MG63 (cell line): ENCODE measurements around the gene DYNLT1. TPM values are rescaled to one million over a fixed set of nuclear protein-coding genes. Genes with fewer than 3 reads are reported as not detected.
A peak's percentile ranks its signal among the peaks of the same experiment; 100 is the strongest.
"Not testable (repeated sequence)": the region's sequence is repeated elsewhere in the genome, so short reads cannot be mapped to it uniquely, and the experiment has no call there.

Source experiments
- DNase-seq: peaks from one replicate; pipeline ENCODE4 v3.0.0-alpha.2; 2020
- H3K27me3 ChIP-seq: fragments of 250-450 bp; sonication (Bioruptor Pico); 2 replicates; pipeline ENCODE4 v1.5.1; 2020; ENCODE audit warnings: mild to moderate bottlenecking, moderate library complexity
- H3K36me3 ChIP-seq: fragments of 250-450 bp; sonication (Bioruptor Pico); 2 replicates; pipeline ENCODE4 v1.5.1; 2020; ENCODE audit warnings: mild to moderate bottlenecking, moderate library complexity
- H3K4me3 ChIP-seq: fragments of 250-450 bp; sonication (Bioruptor Pico); 2 replicates; pipeline ENCODE4 v1.5.1; 2020; ENCODE audit warnings: mild to moderate bottlenecking, moderate library complexity
- H3K9me3 ChIP-seq: fragments of 250-450 bp; sonication (Bioruptor Pico); 2 replicates; pipeline ENCODE4 v1.5.1; 2020; ENCODE audit warnings: mild to moderate bottlenecking, moderate library complexity
- total RNA-seq: library from RNA; depleted of rRNA; stranded (reverse); fragments of >200 nt; shearing (Covaris generic); gene quantifications from 2 replicates; pipeline ENCODE4 v1.2.3, GENCODE V29; 2014; ENCODE audit warnings: low replicate concordance

The DYNLT1 gene
- total RNA-seq, 1 experiment from 2014 or later, result 133 TPM

DNA sequence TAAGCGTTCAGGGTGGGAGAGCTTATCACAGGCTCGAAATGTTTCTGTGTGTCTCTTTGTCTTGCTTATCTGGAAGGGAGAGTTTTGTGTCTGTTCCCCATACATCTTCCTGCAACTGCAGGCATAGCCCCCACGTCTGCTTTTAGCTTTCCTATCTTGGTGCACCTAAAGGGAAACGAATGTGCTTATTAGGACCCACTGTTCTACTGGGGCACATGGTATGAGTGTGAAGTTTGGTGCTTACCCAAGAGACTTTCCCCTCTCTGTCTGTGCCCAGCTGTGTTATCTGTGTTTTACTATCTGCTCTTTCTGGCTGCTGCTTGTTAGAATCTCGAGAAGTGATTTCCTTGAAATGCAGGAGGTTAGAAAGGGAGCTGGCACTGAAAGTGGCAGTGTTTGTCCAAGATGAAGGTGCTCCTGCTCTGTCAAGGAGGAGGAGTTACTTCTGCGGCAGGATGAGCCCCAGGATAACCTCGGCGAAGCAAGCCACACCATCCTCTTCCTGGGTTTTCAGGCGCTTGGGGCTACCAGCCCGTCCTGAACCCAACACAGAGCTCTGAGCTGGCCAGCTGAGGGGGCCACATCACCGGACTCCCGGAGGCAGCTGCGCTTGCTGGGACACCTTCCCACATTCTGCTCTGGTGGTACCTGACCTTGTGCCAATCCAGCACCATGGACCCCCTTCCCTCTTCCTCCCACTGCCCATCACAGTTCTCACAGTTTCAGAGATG is 23.4 kb downstream of the DYNLT1 start:
- H3K9me3 ChIP-seq, result no peaks in the 10 kb centered on the region

DNA sequence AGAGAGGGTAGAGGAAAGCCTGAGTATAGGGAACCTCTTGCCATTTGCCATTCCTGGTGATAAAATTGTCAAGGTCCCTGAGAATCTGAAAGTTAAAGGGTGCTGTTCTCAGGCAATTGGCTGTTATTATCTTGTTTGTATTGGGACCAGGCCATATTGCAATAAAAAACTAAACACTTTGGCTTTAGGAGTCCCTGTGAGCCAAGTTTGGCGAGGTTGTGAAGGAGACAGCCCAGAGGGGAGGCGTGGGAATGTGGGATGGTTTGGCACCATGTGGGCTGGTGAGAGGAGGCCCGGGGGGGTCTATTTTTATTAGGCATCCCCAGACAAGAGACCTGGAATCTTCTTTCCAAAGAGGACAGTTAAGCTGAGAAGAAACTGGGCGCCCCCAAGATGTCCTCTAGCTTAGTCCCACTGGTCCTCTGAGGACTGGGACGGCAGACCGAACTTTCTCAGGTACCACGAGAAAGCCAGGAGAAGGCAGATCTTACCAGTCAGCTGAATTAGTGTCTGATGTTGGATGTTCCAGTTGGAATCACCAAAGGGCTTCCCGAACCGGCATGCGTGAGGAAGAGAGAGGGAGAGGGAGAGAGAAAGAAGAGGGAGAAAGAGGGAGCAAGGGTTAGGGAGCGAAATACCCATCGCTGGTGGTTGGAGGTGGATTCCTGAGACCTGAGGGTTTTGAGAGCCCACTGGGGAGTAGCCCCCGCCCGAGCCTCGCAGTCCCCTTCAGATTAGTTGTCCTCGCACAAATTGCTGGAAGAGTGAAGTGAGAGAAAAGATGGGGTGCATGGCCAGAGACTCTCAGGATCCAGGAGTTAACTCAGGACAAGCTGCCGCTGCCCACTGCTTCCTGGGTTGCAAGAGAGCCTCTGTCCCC is 24.4 kb downstream of the DYNLT1 start:
- H3K4me3 ChIP-seq, result no peak overlapping the region
- no peak for DNase-seq
- H3K9me3 ChIP-seq, result no peaks in the 10 kb centered on the region
- H3K27me3 ChIP-seq, result no peaks in the 10 kb centered on the region
- H3K36me3 ChIP-seq, result peaks cover 69% of the 10 kb centered on the region

More for the DNA sequence above, 23.4 kb downstream of the DYNLT1 start:
- no peaks in the 10 kb centered on the region for H3K27me3 ChIP-seq
- no peak for DNase-seq
- no peak overlapping the region for H3K4me3 ChIP-seq
- peaks cover 61% of the 10 kb centered on the region for H3K36me3 ChIP-seq

GRCh38 chr6:158618289-158618688 is 26.3 kb downstream of the DYNLT1 start:
- not testable (repeated sequence) for H3K9me3 ChIP-seq, H3K4me3 ChIP-seq, H3K27me3 ChIP-seq, DNase-seq
- peaks cover 74% of the 10 kb centered on the region for H3K36me3 ChIP-seq

DNA sequence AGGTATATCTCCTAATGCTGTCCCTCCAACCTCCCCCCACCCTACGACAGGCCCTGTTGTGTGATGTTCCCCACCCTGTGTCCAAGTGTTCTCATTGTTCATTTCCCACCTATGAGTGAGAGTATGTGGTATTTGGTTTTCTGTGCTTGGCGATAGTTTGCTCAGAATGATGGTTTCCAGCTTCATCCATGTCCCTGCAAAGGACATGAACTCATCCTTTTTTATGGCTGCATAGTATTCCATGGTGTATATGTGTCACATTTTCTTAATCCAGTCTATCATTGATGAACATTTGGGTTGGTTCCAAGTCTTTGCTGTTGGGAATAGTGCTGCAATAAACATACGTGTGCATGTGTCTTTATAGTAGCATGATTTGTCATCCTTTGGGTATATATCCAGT is 29.9 kb downstream of the DYNLT1 start:
- peaks cover 75% of the 10 kb centered on the region for H3K36me3 ChIP-seq
- not testable (repeated sequence) for H3K9me3 ChIP-seq, H3K27me3 ChIP-seq, DNase-seq, H3K4me3 ChIP-seq

GRCh38 chr6:158611541-158612370 is 32.8 kb downstream of the DYNLT1 start:
- Histone ChIP-seq H3K9me3 (no peaks in the 10 kb centered on the region), H3K36me3 (peaks cover 81% of the 10 kb centered on the region), H3K4me3 (no peak overlapping the region), H3K27me3 (no peaks in the 10 kb centered on the region)
- DNase-seq, result no peak

DNA sequence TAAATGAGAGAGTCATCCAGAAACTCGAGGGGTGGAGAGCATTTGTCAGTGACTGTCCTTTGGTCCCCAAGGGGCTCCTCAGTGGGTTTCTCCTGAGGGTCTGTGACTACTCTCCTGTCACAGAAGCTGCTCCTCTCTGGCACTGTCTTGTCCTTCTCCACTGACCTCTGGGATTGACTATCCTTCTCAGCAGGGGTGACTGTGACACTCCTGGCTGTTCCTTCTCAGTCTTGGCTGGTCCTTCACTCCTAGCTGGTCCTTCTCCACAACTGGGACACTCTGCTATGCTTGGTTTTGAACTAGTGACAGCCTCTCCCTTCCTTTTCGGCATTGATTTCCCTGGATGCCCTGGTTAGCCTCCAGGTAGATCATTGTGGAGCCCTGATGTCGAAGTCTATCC is 33.5 kb downstream of the DYNLT1 start:
- no peaks in the 10 kb centered on the region for H3K9me3 ChIP-seq
- H3K36me3 ChIP-seq, result peaks cover 83% of the 10 kb centered on the region
- no peaks in the 10 kb centered on the region for H3K27me3 ChIP-seq
- DNase-seq, result no peak
- no peak overlapping the region for H3K4me3 ChIP-seq

- Histone ChIP-seq H3K4me3 (no peak overlapping the region), H3K9me3 (no peaks in the 10 kb centered on the region), H3K36me3 (peaks cover 81% of the 10 kb centered on the region), H3K27me3 (no peaks in the 10 kb centered on the region)
- DNase-seq, result no peak
These were observed 34.1 kb downstream of the DYNLT1 start for GRCh38 chr6:158610319-158610968.

DNA sequence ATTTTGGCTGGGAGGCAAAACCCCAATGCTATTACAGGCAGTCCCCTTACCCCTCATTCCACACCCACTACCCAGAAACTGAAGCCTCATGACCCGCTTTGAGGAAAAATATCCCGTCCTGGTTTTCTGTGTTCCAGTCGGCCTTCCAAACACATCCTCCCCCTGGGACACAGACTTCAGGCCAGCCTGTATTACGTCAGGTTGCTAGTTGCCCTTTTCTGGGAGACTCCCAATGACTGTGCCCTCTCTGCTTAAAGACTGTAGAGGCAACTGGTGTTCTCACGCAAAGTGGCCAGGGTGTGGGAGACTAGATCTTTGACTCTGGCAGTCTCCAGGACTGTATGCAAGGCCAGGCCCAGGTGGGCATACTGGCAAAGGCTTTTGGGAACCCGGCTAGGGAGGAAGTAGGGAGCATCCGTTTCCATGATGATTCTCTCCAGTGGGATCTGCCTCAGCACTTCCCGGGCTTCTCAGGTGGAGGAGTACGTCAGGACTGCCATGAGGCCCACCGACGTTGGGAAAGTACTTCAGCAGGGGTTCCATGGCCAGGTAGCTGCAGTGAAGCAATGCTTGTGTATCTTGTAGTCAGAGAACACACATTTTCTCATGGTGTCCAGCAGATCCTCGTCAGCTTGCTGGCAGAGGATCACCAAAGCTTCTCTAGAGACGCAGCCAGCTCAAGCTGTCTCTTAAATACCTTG is 34.9 kb downstream of the DYNLT1 start:
- H3K4me3 ChIP-seq, result no peak overlapping the region
- H3K9me3 ChIP-seq, result no peaks in the 10 kb centered on the region
- no peak for DNase-seq
- H3K36me3 ChIP-seq, result peaks cover 73% of the 10 kb centered on the region
- no peaks in the 10 kb centered on the region for H3K27me3 ChIP-seq

DNA sequence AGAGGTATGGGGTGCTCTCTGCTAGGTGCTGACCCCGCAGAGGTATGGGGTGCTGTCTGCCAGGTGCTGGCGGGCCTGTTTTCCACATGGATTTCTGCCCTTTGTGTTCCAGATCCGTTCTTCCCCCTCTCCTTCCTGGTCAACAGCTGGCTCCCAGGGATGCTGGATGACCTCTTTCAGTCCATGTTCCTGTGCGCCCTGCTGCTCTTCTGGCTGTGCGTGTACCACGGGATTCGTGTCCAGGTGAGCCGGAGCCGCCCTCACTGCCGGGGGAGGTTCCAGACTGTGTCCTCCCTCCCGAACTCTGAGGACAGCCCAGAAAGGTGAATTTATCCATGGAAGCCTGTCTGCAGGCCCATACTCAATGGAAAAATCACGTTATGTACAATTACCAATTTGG is 36.3 kb downstream of the DYNLT1 start:
- DNase-seq, result no peak
- Histone ChIP-seq H3K9me3 (no peaks in the 10 kb centered on the region), H3K36me3 (peaks cover 66% of the 10 kb centered on the region), H3K4me3 (no peak overlapping the region), H3K27me3 (no peaks in the 10 kb centered on the region)

- H3K36me3 ChIP-seq, result peaks cover 66% of the 10 kb centered on the region
- H3K27me3 ChIP-seq, result no peaks in the 10 kb centered on the region
- DNase-seq, result no peak
- no peak overlapping the region for H3K4me3 ChIP-seq
- H3K9me3 ChIP-seq, result no peaks in the 10 kb centered on the region
These were observed 37.0 kb downstream of the DYNLT1 start for GRCh38 chr6:158607411-158608170.

DNA sequence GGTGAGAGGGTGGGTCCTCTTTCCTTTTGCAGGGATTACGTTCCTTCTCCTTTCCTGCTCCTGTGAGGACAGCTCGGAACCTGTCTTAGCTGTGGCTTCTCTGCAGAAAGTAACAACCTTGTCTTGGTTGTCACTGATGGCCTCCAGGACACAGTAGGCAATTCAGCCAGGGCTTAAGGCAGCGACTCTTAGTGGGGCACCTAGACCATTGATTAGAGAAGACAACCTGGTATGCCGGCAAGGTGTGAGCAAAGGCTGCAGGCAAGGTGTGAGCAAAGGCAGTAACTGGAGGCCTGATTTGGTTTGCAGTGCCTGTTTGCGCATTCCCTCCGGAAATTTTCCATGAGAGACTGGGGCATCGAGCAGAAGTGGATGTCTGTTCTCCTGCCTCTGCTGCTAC is 37.6 kb downstream of the DYNLT1 start:
- no peak for DNase-seq
- Histone ChIP-seq H3K9me3 (no peaks in the 10 kb centered on the region), H3K36me3 (peaks cover 67% of the 10 kb centered on the region), H3K27me3 (no peaks in the 10 kb centered on the region), H3K4me3 (no peak overlapping the region)

DNA sequence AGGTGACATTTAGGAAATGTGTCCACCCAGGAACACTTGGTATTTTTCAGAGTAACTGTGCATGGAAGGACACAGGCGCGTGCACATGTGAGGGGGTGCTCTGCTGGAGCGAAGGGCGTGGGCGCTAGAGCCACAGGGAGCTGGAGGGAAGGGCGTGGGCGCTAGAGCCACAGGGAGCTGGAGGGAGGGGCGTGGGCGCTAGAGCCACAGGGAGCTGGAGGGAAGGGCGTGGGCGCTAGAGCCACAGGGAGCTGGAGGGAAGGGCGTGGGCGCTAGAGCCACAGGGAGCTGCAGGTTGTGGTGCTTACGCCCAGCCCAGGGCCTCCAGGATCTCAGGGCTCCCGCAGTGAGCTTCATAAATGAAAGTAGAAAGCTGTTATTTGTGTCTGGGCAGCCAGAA is 38.5 kb downstream of the DYNLT1 start:
- peaks cover 57% of the 10 kb centered on the region for H3K36me3 ChIP-seq
- H3K4me3 ChIP-seq, H3K9me3 ChIP-seq, DNase-seq, H3K27me3 ChIP-seq: not testable (repeated sequence)

- Histone ChIP-seq H3K27me3 (no peaks in the 10 kb centered on the region), H3K9me3 (no peaks in the 10 kb centered on the region), H3K4me3 (no peak overlapping the region), H3K36me3 (peaks cover 53% of the 10 kb centered on the region)
- peak; percentile 49 for DNase-seq
These were observed 39.2 kb downstream of the DYNLT1 start for GRCh38 chr6:158605266-158605878.

DNA sequence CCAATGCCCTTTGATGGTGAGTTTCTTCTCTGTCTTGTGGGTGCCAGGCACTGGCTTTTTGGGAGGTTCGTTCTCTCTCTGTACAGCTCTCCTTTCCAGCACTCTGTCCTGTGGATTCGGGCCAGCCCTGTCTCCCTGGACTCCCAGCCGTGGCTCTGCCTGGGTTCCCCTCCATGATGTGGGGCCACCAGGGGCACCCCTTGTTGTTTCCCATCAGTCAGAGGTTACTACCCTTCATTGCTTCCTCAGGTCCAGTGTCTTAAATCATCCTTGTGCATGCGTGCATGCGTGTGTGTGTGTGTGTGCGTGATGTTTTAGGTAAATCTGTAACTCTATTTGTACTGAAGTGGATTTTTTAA is 40.5 kb downstream of the DYNLT1 start:
- no peaks in the 10 kb centered on the region for H3K9me3 ChIP-seq
- no peak overlapping the region for H3K4me3 ChIP-seq
- H3K36me3 ChIP-seq, result peaks cover 53% of the 10 kb centered on the region
- H3K27me3 ChIP-seq, result no peaks in the 10 kb centered on the region
- no peak for DNase-seq
